22Rv1 (cell line): ENCODE measurements around the gene MDM1.

Experiments
- CTCF ChIP-seq: fragments of 450-650 bp; IDR thresholded peaks from 2 replicates; pipeline ENCODE4 v1.5.1; 2017; ENCODE audit warnings: mild to moderate bottlenecking
- ZFX ChIP-seq: fragments of 450-650 bp; IDR thresholded peaks from 2 replicates; pipeline ENCODE4 v1.6.1; 2017; ENCODE audit warnings: antibody characterized with exemption, borderline replicate concordance

- TF ChIP-seq CTCF (no peak), ZFX (no peak)
Observed at GRCh38 chr12:68306564-68306963, 25.6 kb downstream of the MDM1 start.
